UCSD-AML1 (cell line): ENCODE results near the gene ASPSCR1.

Experiments used
- DNase-seq: peaks from one replicate; lab custom pipeline; 2025; ENCODE audit not compliant: unreplicated experiment; lab: John Stamatoyannopoulos, UW

The ASPSCR1 gene

DNA sequence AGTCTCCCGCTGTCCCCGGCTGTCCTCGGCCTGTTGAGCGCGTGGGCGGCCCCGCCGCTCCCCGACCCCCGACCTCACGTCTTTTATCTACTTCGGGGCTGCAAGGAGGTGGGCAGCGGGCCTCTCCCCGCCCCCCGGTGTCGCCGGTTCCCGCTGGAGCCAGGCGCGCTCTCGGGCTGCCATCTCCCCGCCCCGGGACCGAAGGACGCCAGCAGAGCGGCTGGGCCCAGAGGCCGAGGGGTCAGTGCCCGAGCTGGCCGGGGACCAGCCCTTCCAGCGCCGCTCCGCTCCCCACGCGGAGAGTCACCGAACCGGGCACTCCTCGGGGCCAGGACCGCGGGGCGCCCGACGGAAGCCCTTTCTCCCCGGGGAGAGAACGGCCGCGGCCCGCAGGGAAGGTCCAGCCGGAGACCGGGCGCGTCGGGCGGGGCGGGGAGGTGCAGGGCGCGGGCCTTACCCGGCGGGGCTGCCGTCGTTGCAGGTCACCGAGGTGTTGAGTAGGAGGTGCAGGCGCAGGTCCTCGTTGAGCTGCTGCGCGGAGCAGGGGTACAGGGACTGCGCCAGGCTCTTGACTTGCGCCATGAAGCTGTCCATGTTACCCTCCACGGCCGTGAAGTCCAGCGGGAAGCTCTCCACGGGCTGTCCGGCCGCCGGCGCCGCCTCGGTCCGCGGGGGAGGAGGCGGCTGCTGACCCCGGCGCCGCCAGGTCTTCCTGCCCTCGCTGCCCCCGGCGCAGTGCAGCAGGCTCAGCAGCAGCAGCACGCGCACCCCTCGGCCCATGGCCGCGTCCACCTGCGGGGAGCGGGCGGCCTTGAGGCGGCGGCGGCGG, 17.1 kb upstream of the ASPSCR1 start:
- no peak for DNase-seq

DNA sequence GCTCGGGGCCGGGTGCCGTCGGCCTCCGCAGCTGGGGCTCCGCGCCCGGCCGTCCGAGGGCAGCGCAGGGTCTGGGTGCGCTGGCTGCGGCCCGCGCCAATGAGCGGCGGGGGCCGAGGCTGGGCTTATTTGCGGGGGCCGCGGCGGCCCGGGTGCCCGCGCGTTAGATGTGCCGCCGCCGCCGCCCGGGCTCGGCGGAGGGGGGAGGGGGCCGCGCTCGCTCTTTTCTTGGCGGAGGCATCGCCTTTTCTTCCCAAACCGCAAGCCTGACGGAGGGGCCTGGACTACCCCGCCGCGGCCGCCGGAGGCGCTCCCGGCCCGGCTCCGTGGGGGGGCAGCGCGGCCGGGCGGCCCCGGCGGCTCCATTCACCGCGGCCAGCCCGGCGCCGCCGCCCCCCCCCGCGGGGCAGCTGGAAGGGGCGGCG, 16.3 kb upstream of the ASPSCR1 start, which contains the start of gene NOTUM:
Gene NOTUM, minus strand, starts transcription at position 101 of the 425 bp plus-strand sequence. CDS start 278 bp downstream, outside the sequence.
- no peak for DNase-seq

DNA sequence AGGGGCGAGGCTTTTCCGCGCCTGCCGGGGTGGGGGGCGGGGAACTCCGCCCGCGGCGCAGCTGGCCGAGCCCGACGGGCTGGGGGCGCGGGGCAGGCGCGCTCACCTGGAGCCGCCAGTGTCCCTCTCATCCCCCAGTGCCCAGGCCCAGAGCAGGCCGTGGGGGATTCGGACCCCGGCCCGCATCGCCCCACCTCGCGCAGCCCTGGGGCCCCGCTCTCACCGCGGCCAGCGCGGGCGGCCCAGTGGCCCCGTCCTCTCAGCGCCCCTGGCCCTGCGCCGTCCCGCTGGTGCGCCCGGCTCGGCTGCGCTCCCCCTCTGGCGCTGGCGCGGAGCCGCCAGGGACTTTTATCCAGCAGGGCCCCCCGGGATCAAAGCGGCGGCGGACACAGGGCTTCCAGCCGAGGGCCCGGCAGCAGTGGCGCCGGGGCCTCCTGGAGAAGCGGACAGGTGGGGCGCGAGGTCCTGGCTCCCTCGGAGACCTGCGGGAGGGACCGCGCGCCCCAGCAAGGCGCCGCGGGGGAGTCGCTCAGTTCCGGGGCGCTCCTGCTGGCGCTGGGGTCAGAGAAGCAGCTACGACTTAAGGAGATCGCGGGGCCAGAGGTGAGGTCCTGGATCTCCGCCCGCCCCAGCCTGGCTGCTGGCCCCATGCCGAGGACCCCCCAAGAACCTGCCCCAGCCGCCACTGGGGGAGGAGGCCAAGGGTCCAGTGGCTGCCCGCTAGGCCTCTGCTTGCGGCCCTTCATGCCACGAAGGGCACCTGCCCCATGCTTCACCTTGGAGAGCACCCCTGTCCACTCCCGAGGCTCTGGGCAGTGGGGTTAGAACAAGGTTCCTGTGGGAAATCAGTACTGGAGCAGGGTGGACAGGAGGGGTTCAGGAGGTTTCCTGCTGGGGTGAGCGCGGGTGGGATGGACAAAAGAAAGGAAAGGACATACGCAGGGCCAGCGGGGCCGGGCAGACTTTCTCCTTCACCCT, 15.6 kb upstream of the ASPSCR1 start:
- DNase-seq = no peak

DNA sequence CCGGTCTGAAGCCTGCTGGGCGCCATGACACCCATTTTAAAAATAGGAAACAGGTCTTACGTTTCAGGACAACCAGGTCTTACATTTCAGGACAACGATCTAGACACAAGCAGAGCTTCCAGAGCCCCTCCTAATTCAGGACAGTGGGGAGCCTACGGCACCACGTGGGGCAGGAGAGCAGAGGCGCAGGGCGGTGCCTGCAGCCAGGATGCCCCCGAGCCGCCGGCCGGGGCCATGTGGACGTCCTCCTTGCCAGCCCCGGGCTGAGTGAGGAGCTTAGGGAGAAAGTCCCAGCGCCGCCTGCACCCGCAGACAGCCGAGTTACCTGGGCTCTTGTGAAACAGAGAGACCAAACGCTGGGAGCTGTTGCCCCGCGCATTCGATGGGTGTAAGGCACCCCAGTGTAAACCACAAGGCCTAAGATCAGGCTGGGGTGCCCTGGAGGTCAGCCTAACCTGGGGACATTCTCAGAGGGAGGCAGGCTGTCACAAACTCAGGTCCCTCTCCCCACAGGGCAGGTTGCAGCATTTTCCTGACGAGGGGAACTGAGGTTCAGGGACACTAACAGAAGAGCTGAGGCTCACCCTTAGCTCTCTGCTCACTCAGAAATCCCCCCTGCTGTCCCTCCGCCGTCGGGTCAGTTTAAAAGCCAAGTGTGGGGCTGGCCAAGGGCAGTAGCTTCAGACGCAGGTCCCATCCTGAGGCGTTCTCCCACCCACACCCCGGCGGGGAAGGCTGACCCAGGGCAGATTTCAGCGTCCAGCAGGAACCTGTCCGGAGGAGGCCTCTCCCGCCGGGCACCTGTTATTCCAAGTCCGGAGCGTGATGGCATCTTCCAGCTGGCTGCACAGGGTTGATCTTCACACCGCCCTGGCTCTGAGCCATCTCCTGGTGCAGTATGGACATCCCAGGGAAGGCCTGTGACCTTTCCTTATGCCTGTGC, 14.7 kb upstream of the ASPSCR1 start:
- no peak for DNase-seq

DNA sequence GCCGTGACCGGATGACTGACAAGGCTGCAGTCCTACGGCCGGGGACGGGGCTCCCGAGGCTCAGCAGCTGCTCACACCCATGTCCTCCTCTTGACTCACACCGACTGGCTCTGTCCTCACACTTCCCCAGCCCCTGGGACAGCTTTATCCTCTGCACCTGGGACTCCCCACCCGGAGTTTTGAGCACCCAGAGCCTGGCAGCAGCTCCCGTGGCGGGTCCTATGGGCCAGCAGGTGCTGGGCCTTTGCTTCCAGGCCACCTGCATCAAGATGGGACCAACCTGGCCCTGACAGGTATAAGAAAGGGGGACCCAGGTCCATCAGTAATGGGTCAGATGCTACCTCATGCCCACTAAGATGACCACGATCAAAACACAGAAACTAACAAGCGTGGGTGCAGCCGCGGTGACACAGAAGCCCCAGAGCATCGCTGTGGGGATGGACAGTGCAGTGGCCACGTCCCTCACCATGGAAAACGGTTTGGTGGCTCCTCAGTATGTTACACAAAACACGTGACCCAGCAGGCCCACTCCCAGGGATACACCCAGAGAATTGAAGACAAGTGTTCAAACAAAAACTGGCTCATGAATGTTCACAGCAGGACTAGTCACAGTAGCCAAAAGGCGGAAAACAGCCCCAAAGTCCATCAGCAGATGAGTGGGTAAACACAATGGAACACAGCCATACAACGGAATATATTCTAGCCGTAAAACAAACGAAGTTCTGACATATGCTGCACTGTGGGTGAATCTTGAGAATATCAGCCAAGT, 13.2 kb upstream of the ASPSCR1 start:
- no peak for DNase-seq

DNA sequence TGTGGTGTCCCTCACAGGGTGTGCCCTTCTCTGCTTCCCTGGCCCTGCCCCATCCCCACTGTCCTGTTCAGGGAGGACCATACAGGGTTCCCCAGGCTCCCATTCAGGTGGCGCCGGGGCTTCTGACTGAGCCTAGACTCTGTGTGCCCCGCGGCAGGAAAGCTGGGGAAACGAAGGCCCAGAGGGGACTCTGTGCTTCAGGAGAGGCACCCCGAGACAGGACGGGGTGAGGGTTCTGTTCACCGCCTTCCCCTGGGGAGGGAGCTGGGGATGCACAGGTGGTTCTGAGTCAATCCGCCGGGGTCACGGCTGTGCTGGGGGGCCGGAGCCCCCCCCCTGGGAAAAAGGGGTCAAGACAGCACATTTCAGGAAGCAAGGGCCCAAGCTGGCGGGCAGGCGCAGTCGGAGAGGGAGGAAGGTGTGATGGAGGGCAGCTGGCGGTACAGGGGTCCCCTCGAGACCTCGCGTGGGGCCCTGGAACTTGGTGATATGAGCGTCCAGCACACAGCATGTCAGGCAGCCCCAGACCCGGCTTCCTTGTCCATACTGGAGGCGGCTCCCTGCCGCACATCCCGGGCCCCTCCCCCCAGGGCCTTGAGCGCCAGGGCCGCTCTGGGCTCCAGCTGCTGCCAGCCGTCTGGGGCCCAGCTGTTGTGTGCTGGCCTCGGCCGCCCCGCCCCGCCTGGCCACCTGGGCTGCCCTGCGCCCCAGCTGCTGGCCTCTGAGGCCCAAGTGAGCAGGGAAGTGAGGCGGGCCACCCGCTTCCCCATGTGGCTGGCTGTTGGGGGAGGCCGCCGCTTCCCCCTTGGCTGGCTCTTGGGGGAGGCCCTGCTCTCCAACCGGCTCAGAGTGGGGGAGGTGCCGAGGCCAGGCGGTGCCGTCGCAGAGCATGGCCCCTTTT, 10.8 kb upstream of the ASPSCR1 start:
- DNase-seq = no peak

DNA sequence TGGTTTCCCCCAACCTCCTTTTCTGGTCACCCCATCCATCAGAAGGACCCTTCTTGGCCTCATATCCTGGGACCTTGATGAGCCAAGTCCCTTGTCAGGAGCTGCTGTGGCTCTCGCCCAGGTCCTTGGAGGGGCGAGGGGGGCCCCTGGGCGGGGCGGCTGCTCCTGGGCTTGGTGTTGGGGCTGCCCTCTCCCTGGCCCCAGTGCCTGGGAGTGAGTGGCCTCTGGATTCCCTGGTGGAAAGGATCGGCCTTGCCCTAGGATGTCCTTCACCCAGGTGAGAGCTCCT, 10.2 kb upstream of the ASPSCR1 start:
- DNase-seq = no peak

DNA sequence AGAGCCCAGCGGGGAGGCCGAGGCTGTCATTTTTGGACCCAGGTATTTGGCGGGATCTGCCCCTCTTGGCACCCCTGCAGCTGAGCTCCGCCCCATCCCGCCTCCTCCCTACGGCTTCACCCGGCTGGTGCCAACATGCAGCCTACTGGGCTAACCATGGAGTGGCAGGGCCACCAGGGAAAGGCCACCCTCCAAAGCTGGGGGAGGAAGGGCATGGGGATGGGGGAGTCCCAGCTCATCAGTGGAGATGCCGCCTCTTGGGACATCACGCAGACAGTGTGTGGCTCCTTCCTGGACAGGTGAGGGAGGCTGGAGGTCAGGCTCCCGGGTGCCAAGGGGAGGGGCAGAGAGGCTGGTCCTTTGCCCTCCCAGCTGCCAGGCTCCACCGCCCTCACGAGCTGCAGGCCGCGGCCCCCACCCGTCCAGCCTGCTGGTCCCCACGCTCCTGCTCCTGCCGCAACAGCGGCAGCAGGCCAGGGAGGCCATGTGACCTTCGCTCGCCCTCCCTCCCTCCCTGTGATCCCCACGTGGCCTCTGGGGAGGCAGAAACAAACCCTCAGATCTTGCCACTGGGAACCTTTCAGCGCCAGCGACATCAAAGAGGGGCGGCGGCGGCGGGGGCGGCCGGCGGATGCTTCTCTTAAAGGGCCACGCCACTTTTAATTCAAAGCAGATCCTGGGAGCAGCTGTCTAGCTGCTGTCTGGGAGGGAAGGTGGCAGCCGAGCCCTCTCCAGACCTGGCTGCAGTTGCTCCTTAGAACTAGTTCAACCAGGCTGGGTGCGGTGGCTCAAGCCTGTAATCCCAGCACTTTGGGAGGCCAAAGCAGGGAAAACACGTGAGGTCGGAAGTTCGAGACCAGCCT, 9.7 kb upstream of the ASPSCR1 start:
- no peak for DNase-seq

DNA sequence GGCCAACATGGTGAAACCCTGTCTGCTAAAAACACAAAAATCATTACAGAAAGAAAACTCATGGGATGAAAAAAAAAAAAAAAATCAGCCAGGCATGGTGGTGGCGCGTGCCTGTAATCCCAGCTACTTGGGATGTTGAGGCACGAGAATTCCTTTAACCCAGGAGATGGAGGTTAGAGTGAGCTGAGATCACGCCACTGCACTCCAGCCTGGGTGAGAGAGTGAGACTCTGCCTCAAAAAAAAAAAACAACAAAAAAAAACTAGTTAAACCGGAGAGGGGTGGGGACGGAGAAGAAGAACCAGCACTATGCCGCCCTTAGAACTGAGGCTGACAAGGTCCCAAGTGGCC, 9.1 kb upstream of the ASPSCR1 start:
- no peak for DNase-seq

DNA sequence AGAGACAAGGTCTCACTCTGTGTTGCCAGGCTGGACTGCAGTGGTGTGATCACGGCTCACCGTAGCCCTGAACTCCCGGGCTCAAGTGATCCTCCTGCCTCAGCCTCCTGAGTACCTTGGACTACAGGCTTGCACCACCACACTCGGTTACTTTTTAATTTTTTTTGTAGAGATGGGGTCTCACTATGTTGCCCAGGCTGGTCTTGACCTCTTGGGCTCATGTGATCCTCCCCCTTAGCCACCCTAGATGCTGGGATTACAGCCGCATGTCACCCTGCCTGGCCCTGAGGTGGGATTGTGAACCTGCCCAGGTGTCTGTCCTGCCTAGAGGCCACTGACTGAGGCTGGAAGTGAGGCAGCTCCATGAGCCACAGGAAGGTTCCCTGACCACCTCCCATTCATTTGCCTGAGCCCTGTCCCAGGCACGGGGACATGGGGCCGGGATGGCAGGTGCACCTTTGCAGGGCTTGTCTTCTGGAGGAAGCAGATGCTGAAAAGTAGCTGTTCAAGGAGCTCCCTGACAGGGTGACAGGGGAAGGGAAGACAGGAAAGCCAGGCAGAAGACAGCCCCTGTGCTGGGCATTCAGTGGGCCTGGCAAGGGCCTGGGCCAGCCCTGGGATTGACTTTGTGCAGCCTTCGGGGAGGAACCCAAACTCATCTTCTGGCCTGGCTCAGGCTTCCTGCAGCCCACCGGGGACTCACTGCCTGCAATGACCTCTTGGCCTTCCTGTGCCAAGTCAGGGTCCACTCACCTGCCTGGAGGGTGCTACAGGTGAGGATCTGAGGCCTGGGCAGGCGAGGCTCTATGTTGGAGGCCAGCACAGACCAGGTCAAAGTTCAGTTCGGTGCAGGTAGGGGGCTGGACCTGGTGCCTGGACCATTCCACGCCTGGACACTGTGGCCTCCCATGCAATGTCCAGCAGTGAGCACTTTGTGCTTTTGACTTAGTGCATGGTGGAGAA, 8.3 kb upstream of the ASPSCR1 start:
- DNase-seq = no peak

DNA sequence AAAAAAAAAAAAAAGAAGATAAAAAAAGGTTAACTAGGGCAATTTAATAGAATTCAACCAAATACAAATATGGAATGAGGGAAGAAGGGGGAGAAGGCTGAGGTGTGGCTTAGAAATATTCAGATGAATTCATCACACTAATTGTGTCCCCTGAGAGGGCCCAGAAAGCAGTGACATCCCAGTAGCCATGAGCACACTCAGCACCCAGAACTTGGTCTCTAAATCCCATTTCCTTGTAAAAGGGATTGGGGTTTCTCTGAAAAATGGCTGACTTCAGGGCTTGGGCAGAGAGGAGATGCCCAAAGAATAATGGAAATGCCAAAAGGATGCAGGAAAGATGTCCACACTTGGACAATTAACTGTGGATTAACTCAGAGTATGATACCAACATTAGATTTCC, 4.0 kb upstream of the ASPSCR1 start:
- DNase-seq = no peak

DNA sequence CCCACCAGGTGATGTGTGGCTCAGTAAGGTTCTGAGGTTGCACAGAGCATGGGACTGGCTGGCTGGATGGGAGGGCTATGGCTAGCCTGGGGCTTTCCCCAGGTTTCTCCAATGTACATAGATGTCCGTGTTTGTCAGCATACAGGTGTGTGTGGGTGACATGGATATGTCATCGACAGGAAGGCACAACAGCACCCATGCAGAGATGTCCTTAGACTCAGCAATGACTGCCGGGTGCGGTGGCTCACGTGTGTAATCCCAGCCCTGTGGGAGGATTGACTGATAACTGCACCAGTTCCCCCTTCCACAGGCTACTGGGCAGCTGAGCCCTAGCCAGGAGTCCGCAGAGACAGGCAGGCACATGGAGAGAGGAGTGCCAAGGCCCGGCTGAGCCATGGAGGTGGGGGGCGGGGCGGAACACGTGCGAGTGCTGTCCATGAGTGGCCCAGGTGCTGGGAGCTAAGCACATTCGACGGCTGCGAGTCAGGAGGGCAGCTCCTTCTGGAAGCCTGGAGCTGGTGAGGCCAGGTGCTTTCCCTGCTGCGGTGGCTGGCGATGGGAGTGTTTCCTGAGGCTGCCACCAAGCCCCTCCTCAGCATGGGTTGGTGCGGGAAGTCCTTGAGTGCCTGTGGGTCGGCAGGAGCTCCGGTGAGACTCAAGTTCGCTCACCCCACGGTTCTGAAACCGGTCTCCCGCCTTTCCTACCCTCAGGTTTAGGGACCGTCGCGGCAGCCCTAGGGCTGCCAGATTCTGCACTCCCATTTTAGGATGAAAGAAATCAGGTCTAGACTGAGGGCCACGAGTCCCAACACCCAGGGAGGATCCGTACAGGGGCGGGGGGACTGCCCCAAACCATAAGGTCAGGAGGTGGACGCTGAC, 858 bp upstream of the ASPSCR1 start:
- DNase-seq = peak; percentile 49

DNA sequence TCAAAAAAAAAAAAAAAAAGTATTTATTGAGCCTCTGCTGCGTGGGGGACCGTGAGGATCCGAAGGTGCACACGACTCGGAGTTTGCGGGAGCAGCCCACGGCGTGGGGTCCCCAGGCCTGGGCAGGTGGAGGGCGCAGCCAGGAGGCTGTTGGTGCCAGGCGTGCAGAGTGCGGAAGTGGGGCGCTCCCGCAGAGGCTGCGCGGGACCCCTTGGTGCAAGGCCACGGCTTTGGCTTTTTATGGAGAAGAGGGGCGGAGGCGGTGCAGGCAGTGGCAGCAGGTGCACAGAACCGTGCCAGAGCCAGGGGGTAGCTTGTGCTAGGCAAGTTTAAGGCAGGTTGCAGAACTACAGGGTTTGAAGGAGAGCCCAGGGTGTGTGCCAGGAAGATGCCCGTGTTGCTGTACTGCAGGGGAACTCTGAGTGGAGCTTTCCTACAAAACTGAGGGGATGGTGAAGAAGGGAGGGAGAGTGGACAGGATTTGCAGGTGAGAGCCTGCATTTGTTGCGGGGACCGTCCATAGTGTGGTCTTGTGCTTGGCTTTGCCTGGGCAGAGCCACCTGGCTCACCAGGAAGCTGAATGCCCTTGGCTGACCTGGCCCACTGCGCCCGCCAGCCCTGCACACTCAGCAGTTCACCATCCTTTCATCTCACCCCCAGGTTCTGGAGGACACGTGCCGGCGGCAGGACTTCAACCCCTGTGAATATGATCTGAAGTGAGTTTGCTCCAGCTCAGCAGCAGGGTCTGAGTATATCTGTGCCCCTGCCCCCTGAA, 1.3 kb downstream of the ASPSCR1 start:
- no peak for DNase-seq

DNA sequence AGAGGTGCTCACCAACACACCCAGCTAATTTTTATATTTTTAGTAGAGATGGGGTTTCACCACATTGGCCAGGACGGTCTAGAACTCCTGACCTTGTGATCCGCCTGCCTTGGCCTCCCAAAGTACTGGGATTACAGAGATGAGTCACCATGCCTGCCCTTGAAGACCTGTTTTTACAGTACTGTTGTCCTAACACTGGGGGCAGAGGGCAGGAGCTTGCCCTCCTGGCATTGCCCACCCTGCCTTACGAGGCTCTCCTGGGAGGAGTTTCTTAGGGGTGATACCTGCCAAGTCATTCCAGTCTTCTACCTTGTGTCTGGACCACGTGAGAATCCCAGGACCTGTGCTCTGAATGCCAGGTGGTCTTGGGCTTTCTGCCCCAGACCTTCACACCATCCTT, 2.7 kb downstream of the ASPSCR1 start:
- no peak for DNase-seq

DNA sequence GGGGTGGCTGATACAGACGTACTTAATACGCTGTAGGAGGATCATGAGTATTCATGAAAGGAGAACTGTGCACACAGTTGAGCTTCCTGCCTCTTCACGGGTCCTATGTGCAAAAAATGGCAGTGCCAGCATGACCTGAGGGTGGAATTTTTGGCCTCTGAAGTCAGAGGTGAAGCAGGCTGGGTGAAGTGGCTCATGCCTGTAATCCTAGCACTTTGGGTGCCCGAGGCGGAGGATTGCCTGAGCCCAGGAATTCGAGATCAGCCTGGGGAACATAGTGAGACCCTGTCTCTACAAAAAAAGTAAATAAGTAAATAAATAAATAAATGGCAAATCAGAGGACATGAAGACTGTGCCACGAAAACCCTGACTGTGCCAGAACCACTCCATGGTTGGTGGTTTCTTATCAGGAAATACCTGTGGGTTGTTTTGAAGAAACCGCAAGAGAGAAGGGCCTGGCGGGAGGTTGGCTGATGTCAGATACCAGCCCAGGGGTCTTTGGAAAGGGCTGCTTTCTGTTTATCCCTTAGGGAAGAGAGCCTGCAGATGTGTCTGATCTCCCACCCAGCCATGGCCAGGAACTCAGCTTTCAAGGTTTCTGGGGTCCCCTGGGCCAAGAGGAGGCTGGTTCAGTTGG, 3.4 kb downstream of the ASPSCR1 start:
- no peak for DNase-seq
